DOHH2 (cell line): ENCODE data around the gene EIF3I.

ENCODE experiments used
- H3F3A ChIP-seq: fragments of 200-600 bp; sonication (generic), shearing (Covaris generic); 2 replicates; pipeline ENCODE4 v1.6.0; 2016; ENCODE audit warnings: antibody characterized with exemption, mild to moderate bottlenecking; ENCODE audit not compliant: control insufficient read depth, insufficient read depth
- H3K27ac ChIP-seq: fragments of 200-600 bp; sonication (generic); 2 replicates; pipeline ENCODE4 v1.5.1; 2014; ENCODE audit warnings: low read depth, mild to moderate bottlenecking, low read length, moderate library complexity
- H3K27me3 ChIP-seq: fragments of 200-600 bp; sonication (generic); 2 replicates; pipeline ENCODE4 v1.6.1; 2014; ENCODE audit warnings: mild to moderate bottlenecking, low read length, mixed read lengths; ENCODE audit not compliant: control insufficient read depth
- H3K36me3 ChIP-seq: fragments of 200-600 bp; sonication (generic); 2 replicates; pipeline ENCODE4 v1.6.1; 2014; ENCODE audit warnings: mild to moderate bottlenecking, low read length, moderate library complexity, mixed read lengths; ENCODE audit not compliant: control insufficient read depth
- H3K4me1 ChIP-seq: fragments of 200-600 bp; sonication (generic); 2 replicates; pipeline ENCODE4 v1.6.1; 2014; ENCODE audit warnings: mild to moderate bottlenecking, low read length, mixed read lengths; ENCODE audit not compliant: control insufficient read depth
- H3K4me2 ChIP-seq: fragments of 200-600 bp; sonication (generic); 2 replicates; pipeline ENCODE4 v1.6.0; 2014; ENCODE audit warnings: mild to moderate bottlenecking, low read length, moderate library complexity
- H3K4me3 ChIP-seq: fragments of 200-600 bp; sonication (generic); 2 replicates; pipeline ENCODE4 v1.5.1; 2014; ENCODE audit warnings: mild to moderate bottlenecking, low read length, mixed read lengths
- H3K79me2 ChIP-seq: fragments of 200-600 bp; sonication (generic); 2 replicates; pipeline ENCODE4 v1.6.1; 2014; ENCODE audit warnings: mild to moderate bottlenecking, low read length, mixed read lengths; ENCODE audit not compliant: control insufficient read depth
- H3K9me2 ChIP-seq: fragments of 200-600 bp; sonication (generic); replicated peaks from 2 replicates; pipeline ENCODE4 v1.6.1; 2014; ENCODE audit warnings: mild to moderate bottlenecking, low read length, mixed read lengths; ENCODE audit not compliant: control insufficient read depth
- H3K9me3 ChIP-seq: fragments of 200-600 bp; sonication (generic); 2 replicates; pipeline ENCODE4 v1.6.1; 2014; ENCODE audit warnings: antibody characterized with exemption, low read length, mixed read lengths; ENCODE audit not compliant: control insufficient read depth, insufficient read depth
- H4K20me1 ChIP-seq: fragments of 200-600 bp; sonication (generic); 2 replicates; pipeline ENCODE4 v1.6.0; 2014; ENCODE audit warnings: low read depth, mild to moderate bottlenecking, antibody characterized with exemption, low read length, moderate library complexity; ENCODE audit not compliant: control insufficient read depth, insufficient read depth
- CTCF ChIP-seq: fragments of 200-600 bp; sonication (generic); IDR thresholded peaks from one replicate; pipeline ENCODE4 v1.5.1; 2014; ENCODE audit warnings: antibody characterized with exemption, mild to moderate bottlenecking, low read depth, low read length; ENCODE audit not compliant: poor library complexity, severe bottlenecking
- EZH2phosphoT487 ChIP-seq: fragments of 200-600 bp; sonication (generic); IDR thresholded peaks from 2 replicates; pipeline ENCODE4 v1.6.1; 2017; ENCODE audit warnings: borderline replicate concordance, mild to moderate bottlenecking, antibody characterized with exemption, low read length, moderate library complexity, mixed read lengths

Gene EIF3I

GRCh38 chr1:32200226-32201010, 21.8 kb upstream of the EIF3I start, which contains the start of gene CCDC28B:
CCDC28B (plus strand) TSS chr1:32200595; CDS start chr1:32201936, 1,341 bp downstream.
- Histone ChIP-seq H4K20me1 (no peaks in the 10 kb centered on the region), H3K4me2 (peak within 1 kb of the TSS; percentile 83), H3K4me1 (peaks cover 40% of the 10 kb centered on the region), H3K27me3 (no peaks in the 10 kb centered on the region), H3K79me2 (no peaks in the 10 kb centered on the region), H3K36me3 (peaks cover 31% of the 10 kb centered on the region), H3K9me3 (no peaks in the 10 kb centered on the region), H3F3A (peaks cover 13% of the 10 kb centered on the region; the same call in 1 of the 2 replicates), H3K9me2 (no peaks in the 10 kb centered on the region), H3K27ac (peak within 1 kb of the TSS; percentile 30; the same call in 1 of the 2 replicates), H3K4me3 (peak within 1 kb of the TSS; percentile 86)
- TF ChIP-seq EZH2phosphoT487 (no peak), CTCF (no peak)

- peaks cover 43% of the 10 kb centered on the region for H3K4me1 ChIP-seq
- peaks cover 7% of the 10 kb centered on the region for H3K79me2 ChIP-seq
- H3K4me2 ChIP-seq: peak overlapping the region; percentile 83
- TF ChIP-seq CTCF (peak; percentile 40), EZH2phosphoT487 (no peak)
- peak overlapping the region; percentile 86 for H3K4me3 ChIP-seq
- H3K27me3 ChIP-seq: no peaks in the 10 kb centered on the region
- peaks cover 26% of the 10 kb centered on the region for H3K36me3 ChIP-seq
- H3K27ac ChIP-seq: peak overlapping the region; percentile 1; the same call in 1 of the 2 replicates
- H3F3A ChIP-seq: peaks cover 11% of the 10 kb centered on the region; the same call in 1 of the 2 replicates
- no peaks in the 10 kb centered on the region for H3K9me3 ChIP-seq
- no peaks in the 10 kb centered on the region for H4K20me1 ChIP-seq
- no peaks in the 10 kb centered on the region for H3K9me2 ChIP-seq
Observed at GRCh38 chr1:32201011-32201855, 21.0 kb upstream of the EIF3I start.

GRCh38 chr1:32204943-32205361, 17.3 kb upstream of the EIF3I start:
- Histone ChIP-seq H3K27me3 (no peaks in the 10 kb centered on the region), H3K9me2 (no peaks in the 10 kb centered on the region), H4K20me1 (no peaks in the 10 kb centered on the region), H3K27ac (no peak overlapping the region), H3K4me2 (peak overlapping the region; percentile 94), H3K4me1 (peaks cover 44% of the 10 kb centered on the region), H3K4me3 (peak overlapping the region; percentile 82), H3K9me3 (no peaks in the 10 kb centered on the region), H3K36me3 (peaks cover 13% of the 10 kb centered on the region), H3F3A (0 out of 2 replicates have a peak, but pooled peaks cover 4% of the 10 kb centered on the region), H3K79me2 (peaks cover 10% of the 10 kb centered on the region)
- TF ChIP-seq CTCF (no peak), EZH2phosphoT487 (no peak)
